HG03066 (cell line): ENCODE data around the gene PLXNA4.
"Not testable (repeated sequence)": the region's sequence is repeated elsewhere in the genome, so short reads cannot be mapped to it uniquely, and the experiment has no call there.

Experiments used
- ATAC-seq: cut with Tn5 transposase; IDR thresholded peaks from one replicate; pipeline ENCODE4 v1.9.1; 2021; ENCODE audit warnings: low read depth; ENCODE audit not compliant: unreplicated experiment

The PLXNA4 gene

DNA sequence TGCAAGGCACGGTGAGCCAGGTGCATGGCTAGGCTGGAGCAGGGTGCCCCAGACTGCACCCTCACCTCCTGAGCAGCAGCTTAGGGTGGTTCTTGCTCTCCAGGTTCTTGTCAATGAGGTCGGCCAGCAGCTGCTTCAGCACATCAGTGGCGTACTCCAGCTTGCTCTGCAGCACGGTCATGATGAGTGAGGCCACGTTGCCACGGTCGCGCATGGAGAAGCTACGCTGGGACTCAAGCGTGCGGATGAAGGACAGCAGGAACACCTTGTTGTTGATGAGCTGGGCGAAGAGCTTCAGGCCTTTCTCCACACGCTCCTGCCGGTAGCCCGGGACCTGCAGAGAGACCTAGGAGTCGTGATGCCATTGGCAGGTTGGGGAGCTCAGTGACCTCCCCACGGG, 408.0 kb downstream of the PLXNA4 start:
- ATAC-seq: no peak

DNA sequence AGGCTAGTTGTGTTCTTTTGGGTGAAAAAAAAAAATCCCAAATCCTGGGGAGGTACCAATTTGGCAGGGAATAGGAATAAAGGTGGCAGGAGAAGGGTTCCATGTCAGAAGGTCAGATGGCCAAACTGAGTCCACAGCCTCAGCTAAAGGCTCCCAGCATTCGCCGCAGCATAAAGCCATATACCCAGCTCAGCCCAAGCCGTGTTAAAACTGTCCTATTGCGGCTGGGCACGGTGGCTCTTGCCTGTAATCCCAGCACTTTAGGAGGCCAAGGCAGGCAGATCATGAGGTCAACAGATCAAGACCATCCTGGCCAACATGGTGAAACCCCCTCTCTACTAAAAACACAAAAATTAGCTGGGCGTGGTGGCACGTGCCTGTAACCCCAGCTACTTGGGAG, 410.6 kb downstream of the PLXNA4 start:
- ATAC-seq: not testable (repeated sequence)

DNA sequence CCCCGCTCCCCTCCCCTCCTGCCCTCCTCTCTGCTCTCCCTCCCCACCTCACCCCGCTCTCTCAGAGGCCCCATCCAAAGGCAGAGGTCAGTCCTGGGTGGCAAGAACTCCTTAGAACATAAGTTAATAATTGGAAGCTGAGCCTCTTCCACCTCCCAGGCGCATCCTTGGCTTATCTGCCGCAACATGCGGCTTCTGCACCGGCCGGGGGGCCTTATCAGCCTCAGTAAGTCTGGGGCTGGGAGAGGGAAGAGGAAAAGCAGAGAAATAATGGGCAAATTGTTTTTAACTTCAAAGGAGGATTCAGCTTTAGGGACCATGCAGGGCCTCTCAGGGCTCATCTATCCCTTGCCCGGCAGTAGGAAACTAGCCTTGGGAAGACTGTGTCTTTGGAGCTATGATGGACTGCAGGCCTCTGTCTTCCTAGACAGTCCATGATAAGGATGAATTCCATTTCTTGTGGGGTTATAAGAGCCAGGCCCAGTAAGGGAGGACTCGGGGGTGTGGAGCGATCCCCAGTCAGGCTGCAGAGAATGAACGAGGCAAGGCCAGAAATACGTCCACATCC, 411.6 kb downstream of the PLXNA4 start:
- ATAC-seq: no peak

DNA sequence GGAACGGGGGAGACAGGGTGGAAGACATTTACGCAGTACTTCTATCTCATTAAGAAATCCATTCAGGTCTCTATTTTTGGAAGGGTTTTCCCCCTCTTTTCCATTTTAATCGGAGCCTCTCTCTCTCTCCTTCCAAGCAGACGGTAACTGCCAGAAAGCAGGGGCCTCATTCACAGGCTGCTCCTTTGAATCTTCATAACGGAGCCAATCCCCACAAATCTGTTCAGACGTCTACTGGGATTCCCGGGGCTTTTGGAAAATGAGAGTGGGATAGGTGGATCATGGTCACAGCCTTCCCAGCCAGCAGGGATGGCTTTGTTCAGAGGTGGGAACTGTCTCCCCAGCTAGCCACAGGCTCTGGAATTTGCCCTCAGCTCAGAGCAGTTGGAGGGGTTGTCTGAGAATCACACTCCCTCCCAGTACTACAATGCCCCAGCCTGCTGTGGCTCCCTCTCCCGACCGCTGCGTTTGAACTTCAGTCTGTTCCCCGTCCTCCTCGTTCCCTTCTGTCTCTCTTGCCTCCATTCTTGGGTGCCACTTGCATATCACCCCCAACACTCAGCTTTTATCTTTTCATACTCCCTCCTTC, 413.6 kb downstream of the PLXNA4 start:
- ATAC-seq: no peak

DNA sequence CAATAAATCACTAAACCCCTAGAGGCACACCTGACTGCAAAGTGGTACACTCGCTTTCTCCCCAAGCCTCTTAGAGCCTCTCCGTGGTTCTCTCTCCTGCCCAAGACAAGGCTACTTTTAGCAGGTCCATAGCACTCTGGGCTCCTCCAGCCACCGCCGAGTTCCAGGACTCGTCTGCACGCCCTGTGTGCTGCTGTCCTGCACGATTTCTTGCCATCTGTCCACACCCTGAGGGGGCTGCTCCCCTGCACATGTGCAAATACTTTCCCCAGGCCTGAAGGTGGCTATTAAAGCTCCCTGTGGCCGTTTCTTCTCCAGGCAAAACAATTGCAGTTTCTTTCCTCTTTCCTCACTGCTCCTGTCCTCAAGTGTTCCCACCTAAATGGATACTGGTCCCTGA, 414.3 kb downstream of the PLXNA4 start:
- no peak for ATAC-seq

DNA sequence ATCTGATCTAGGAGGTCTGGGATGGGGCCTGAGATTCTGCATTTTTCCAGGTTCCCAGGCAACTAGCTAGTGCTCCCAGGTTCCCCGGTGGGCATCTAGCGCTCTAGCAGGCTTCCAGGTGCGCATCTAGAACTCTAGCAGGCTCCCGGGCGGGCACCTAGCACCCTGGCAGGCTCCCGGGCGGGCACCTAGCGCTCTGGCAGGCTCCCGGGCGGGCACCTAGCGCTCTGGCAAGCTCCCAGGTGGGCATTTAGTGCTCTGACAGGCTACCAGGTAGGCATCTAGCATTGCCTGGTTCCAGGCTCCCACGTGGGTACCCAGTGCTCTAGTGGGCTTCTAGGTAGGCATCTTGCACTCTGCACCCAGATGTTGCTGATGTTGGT, 414.7 kb downstream of the PLXNA4 start:
- ATAC-seq: no peak

DNA sequence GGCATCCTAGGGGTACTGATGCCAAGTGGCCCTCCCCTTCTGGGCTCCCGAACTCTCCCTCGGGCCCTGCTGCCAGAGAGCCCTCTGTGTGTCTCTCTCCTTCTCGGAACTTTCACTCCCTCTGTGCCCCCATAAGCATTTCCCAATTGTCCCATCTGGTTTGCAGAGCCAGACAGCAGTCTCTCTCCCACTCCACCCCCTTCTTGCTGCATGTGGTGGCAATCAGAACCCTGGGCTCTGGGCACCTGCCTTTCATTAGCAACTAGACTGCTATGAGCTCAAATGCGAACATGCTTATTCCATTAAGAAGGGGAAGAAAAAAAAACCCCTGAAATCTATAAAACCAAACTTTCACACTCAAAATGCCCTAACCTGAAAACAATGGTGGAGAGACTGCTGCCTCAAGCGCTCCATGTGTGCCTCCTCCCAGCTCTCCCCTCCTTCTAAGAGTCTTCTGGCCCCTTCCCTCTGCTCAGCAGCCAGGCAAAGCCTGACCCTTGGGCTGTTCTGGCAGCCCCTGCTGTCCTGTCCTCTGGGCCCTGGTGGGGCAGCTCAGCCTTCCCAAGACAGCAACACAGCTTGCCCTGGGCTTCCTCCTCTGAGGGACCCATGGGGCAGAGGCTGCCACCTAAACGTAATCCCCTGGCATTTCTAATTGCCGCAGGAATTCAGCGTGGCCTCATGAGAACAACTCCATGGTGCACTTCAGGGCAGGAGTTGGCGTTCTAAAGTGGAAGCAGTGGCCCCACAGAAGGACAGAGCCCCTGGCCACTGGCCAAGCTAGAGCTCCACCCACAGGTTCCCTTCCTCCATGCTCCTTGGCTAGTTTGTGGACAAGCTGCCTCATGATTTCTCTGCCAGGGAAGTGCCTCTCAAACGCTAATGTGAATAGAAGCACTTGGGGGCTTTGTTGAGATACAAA, 415.4 kb downstream of the PLXNA4 start:
- ATAC-seq: no peak

DNA sequence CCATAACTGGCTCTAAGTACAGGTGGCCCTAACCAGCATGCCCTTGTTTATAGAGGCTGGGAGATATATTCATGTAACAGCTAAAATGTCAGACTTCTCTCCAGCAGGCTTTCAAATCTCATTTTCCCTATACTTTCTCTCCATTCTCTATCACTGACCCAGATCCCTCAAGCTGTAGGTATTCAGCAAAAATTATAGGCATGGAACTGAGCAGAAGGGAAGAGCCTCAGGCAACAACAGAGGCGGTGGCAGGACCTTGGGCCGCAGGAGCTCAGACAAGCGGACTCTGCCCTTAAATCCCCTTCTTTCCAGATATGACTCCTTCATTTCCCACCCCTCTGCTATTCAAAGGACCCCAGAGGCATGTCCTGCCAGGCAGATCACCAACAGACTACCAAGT, 417.4 kb downstream of the PLXNA4 start:
- no peak for ATAC-seq

DNA sequence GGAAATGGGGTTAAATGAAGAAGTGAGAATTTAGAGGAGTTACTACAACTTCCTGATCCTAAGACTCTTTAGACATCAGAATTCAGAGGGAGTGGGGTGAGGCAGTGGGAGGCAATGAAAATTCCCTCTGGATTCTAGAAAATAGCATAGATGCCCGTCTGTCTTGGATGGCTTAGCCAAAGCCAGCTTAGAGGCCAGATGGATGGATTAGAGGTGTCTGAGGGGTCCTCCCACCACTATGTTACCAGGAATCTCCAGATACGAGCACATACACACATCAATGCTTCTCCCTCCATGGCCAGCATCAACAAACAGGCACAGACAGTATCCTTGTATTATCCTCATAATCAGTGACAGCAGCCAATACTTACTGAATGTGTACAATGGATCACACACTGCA, 418.1 kb downstream of the PLXNA4 start:
- ATAC-seq: no peak

DNA sequence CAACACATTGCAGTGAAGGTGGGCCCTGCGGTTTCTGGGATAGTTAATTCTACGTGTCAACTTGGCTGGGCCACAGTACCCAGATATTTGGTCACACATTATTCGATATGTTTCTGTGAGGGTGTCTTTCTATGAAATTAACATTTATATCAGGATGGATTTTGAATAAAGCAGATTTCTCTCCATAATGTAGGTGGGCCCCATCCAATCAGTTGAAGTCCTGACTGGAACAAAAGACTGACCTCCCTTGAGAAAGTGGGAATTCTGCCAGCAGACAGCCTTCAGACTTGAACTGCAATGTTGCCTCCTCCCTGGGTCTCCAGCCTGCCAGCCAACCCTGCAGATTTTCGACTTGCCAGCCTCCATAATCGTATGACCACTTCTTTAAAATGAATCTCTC, 420.6 kb downstream of the PLXNA4 start:
- no peak for ATAC-seq

DNA sequence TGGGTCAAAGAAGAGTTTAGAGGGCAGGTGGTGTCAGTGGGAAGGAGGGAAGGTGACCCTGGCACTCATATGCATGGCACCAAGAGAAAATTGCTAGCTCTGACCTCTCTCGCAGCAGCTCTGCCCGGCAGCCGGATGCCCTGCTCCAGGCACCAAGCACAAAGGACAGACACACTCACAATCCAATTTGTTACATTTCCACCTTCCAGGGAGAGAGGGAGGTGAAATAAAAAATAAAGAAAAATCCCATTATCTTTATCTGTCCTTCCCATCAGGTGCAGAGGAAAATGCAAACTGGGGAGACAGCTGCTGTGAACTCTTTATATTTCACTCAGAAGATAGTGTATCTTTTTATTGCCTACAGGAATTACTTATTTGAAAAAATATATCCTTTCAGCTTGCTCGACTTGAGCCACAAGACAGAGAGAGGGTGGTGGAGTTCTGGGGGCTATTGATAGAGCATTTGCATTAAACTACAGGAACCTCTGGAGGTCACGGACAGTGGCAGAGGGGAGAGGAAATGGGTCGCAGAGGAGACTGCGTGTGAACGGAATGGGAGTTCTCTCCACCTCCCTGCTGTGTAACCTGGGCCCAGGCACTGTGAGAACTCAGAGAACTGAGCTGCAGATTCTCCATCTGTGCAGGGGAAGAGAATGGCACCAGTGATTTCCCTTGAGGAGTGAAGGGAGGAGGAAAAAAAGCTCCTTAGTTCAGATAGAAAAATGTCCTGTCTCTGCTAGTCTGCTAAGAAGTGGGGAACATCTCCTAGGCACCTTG, 421.4 kb downstream of the PLXNA4 start:
- ATAC-seq: no peak

DNA sequence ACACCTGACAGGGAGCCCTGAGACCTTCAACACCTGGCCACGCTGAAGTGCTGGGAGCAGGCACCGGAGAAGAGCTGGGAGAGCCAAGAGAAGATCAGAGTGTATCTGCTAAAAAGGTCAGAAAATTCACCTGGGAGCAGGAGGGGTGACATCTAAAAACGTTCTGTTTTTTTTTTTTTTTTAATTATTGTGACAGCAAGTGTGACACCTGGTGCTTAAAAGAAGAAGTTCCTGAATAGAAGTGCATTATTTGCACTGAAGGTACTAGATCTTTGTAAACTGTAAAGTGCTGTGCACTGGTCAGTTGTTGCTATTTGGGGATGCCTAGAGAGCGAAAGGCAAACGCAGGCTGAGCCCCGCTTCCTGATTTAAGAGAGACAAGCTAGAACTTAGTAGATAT, 422.0 kb downstream of the PLXNA4 start:
- ATAC-seq: no peak

DNA sequence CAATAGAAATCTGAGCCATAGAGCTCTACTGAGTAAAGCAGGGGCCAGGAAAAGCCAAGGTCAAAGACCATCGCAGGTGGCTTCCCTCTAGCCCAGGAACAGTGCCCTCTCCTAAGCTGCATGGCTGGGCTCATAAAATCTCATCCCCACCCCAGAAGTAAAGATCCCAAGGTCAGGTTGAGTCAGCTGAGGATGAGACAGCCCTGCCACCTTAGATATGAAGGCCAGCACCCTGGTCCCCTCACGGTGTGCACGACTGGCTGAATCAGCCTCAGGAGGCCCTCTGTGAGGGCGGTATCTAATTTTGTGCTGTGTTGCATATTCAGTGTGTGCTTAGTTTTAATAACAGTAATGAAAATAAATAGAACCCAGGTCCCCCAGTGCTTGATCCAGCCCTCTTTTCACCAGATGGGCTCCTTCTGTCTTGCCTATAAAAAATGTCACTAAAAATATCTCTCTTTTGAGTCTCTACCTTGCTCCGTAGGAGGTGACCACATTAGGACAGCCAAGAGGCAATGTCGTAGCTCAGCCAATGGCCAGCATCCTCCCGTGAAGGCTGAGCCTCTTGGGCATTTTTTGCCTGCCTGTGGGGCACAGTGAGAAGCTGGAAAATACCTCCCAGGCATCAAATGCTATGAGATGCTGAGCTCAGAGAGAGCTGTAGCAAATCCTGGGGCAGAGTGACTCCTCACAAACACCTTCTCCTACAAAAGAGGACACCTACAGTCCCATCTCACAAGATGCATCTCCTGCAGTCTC, 424.0 kb downstream of the PLXNA4 start:
- no peak for ATAC-seq

DNA sequence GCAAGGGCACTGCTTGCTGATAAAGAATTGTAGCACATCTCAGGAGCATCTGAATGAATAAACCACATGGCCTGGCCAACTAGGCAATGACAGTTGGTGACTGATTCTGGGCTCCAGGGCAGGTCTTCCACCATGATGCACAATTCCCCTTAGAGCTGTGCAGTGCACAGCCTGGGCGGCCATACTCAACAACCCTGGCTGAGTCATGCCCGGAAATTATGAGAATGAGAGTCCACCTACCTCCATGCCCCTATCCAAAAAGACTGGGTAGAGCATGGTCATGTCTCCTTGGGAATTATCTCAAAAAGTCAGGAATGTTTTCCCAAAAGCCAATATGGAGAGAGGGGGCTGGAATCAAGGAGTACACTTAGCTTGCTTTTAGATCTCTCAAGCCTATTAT, 425.6 kb downstream of the PLXNA4 start:
- ATAC-seq: no peak

DNA sequence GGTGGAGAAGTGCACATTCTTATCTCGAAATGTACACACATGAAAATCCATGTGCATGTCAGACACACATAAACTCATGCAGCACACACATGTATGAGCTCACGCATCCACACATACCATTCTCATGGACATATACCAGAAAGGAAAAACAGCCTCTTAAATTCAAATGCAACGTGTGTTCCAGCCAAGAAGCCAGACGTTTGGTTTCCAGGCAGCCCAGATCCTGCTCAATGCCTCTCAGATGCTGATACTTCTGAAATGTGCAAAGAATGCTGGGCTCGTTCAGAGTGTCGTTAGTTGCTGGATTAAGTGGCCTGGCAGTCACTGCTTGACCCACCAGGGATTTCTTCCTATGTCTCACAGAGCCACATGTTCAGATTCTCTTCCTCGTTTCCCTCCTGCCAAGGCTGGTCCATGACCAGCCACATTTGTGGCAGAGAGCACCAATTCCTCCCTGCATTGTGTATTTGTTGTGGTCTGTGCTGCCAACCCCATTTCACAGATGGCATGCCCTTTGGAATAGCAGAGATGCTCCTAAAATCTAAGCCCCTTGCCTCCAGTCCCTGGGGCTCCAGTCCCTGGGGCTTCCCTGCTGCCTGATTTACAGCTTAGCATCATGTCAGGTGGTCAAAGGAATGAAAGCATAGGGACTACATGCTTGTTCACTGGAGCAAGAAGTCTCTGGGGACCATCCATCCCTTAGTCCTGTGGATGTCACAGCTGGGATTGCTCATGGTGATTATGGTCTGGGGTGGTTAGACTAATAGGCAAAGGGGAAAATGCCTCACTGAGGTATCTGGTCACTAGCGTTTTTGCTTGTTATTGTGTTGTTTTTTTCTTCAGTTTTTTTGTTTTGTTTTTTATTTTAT, 426.6 kb downstream of the PLXNA4 start:
- ATAC-seq: no peak

DNA sequence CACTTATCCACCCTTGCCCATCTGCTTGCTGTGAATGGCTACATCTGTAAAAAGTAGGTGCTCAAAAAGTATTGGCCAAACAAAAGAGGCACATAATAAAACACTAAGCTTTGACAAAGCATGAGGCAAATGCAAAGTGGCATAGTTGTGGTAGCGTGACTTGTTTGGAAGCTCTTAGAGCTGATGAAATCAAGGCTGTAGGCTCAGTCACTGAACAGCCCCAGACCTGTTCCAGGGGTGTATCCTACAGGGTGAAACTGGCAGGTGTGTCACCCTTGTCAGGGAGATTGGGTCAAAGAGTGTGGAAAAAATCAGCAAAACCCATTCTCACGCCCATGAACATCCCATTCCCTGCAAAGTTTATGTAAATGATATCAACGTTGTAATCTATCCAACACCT, 427.4 kb downstream of the PLXNA4 start:
- no peak for ATAC-seq

DNA sequence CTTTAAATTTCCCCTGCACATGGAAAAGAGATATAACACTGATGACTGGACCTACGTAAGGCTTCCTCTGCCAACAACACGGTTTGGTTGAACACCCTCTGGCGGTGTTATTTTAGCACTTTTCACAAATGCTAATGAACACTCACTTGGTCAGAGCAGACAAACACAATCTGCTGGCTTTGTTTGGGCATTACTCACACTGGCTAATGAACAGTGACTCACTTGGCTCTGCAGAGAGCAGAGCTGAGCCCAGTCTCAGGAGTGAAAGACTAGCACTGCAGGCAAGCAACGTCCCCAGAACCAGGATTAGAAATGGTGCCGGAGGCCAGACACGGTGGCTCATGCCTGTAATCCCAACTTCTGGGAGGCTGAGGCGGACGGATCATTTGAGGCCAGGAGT, 430.8 kb downstream of the PLXNA4 start:
- ATAC-seq: no peak

DNA sequence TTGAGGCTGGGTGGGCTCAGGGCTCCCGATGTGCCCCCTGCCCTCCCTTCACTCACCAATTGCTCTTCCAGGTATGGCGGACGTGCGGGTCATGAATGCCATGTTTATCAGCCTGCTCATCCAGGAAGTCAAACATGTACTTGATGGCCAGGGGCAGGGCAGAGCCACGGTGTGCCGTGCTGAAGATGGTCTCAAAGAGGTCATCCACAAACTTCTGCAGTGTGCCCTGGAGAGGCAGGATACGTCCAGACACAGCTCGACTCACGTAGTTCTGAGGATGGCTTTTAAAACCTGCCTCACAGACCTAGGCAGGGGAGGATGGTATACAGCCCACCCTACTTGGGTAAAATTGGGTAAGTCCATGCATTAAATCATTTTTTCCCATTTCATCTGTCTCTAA, 431.2 kb downstream of the PLXNA4 start:
- ATAC-seq: no peak

DNA sequence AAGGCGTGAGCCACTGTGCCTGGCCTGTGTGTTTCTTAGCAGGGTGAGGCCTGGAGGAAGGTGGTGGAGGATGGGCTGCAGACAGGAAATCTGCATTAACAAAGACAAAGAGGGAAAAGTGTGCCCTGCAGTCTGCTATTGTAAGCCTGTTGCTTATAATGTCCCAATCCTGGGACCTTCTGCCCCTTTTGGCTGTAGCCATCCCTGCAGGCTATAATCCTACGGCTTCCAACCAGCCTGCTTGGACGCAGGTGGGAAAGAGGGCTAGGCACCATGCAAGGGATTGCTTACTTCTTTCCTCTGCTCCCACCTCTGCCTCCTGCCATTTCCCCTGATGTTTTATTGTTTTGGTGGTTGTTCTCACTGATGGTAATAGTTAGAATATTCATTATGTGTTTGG, 434.3 kb downstream of the PLXNA4 start:
- ATAC-seq: no peak

DNA sequence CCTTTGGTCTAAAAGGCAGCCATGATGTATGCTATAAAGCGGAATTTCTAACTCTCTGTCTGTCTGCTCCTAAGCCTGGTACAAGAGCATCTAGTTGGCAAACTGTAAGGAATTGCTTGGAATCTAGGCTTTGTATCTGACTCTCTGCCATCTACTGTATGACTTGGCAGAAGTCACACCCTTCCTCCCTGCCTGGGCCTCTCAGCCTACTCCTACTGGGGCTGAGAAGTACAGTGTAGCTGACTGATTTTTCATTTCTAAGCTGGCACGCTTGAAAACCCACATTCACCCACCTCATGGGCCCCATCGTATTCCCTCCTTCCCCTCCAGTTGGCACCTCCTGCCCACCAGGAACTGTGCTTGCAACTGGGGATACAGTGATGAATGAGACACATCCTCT, 435.2 kb downstream of the PLXNA4 start:
- no peak for ATAC-seq
